SK-N-SH (cell line): Measurements from ENCODE around the gene FRMD4B. TPM values are rescaled to one million over a fixed set of nuclear protein-coding genes. Genes with fewer than 3 reads are reported as not detected.

Experiments used
- CTCF ChIA-PET: fragments of 300-600, 350-600 bp; formaldehyde crosslinking; extraction: SDS; loops from one replicate; lab custom pipeline; 2021; lab: Yijun Ruan, JAX
- POLR2A ChIA-PET: fragments of 350-600 bp; sonication (Branson Sonifier 250); formaldehyde crosslinking; extraction: SDS; loops from one replicate; lab custom pipeline; 2020; ENCODE audit warnings: antibody characterized with exemption, inconsistent platforms; lab: Yijun Ruan, JAX
- DNase-seq: peaks from one replicate; pipeline ENCODE4 v3.0.0; 2012
- H2AFZ ChIP-seq: fragments of 200-600 bp; sonication (generic); 2 replicates; pipeline ENCODE4 v1.8.1; 2016; ENCODE audit warnings: antibody characterized with exemption, mild to moderate bottlenecking, low read depth
- H3F3A ChIP-seq: fragments of 200-600 bp; sonication (generic); replicated peaks from 2 replicates; pipeline ENCODE3; 2016; ENCODE audit warnings: antibody characterized with exemption, mild to moderate bottlenecking; ENCODE audit not compliant: insufficient read depth
- H3K27ac ChIP-seq, 2 experiments: fragments of 200-500 bp in 1 of 2; fragments of 200-600 bp in 1 of 2; sonication (Bioruptor generic) in 1 of 2; sonication (generic), shearing (Covaris generic) in 1 of 2; 2 replicates each; pipeline versions ENCODE4 v1.5.1 to v1.6.1; 2014 to 2016; ENCODE audit warnings: low read depth in 2 of 2, inconsistent platforms in 1 of 2, low read length in 1 of 2, mild to moderate bottlenecking in 1 of 2, mixed read lengths in 1 of 2
- H3K27me3 ChIP-seq: fragments of 200-600 bp; sonication (generic), shearing (Covaris generic); 2 replicates; pipeline ENCODE4 v1.6.1; 2016; ENCODE audit warnings: mixed run types; ENCODE audit not compliant: insufficient read depth
- H3K36me3 ChIP-seq, 2 experiments: fragments of 200-500 bp in 1 of 2; fragments of 200-600 bp in 1 of 2; sonication (Bioruptor generic) in 1 of 2; sonication (generic) in 1 of 2; replicated peaks in 1 of 2; 2 replicates each; pipeline versions ENCODE3 to v1.5.1; 2014 to 2016; ENCODE audit warnings: low read length in 1 of 2, mild to moderate bottlenecking in 1 of 2; ENCODE audit not compliant: insufficient read depth in 2 of 2, control insufficient read depth in 1 of 2
- H3K4me1 ChIP-seq, 2 experiments: fragments of 200-500 bp in 1 of 2; fragments of 200-600 bp in 1 of 2; sonication (Bioruptor generic) in 1 of 2; sonication (generic), shearing (Covaris generic) in 1 of 2; 2 replicates each; pipeline versions ENCODE4 v1.5.1 to v1.6.1; 2014 to 2016; ENCODE audit warnings: low read depth in 1 of 2, low read length in 1 of 2, mixed run types in 1 of 2; ENCODE audit not compliant: insufficient read depth in 2 of 2, control insufficient read depth in 1 of 2
- H3K4me2 ChIP-seq: fragments of 200-600 bp; sonication (generic), shearing (Covaris generic); 2 replicates; pipeline ENCODE4 v1.6.1; 2017; ENCODE audit warnings: mixed run types
- H3K4me3 ChIP-seq, 2 experiments: fragments of 200-500 bp in 1 of 2; fragments of 200-600 bp in 1 of 2; sonication (Bioruptor generic) in 1 of 2; sonication (generic), shearing (Covaris generic) in 1 of 2; 2 replicates each; pipeline versions ENCODE4 v1.5.1 to v1.8.1; 2014 to 2016; ENCODE audit warnings: low read depth in 2 of 2, inconsistent platforms in 1 of 2, low read length in 1 of 2, mild to moderate bottlenecking in 1 of 2, mixed read lengths in 1 of 2, moderate library complexity in 1 of 2
- H3K79me2 ChIP-seq: fragments of 200-600 bp; sonication (generic); 2 replicates; pipeline ENCODE4 v1.8.1; 2017; ENCODE audit warnings: mild to moderate bottlenecking; ENCODE audit not compliant: insufficient read depth
- H3K9ac ChIP-seq: fragments of 200-600 bp; sonication (generic); 2 replicates; pipeline ENCODE4 v1.6.1; 2017; ENCODE audit warnings: mixed run types
- H3K9me2 ChIP-seq: fragments of 200-600 bp; sonication (generic); 2 replicates; pipeline ENCODE4 v1.6.1; 2017; ENCODE audit warnings: mixed run types
- H3K9me3 ChIP-seq: fragments of 200-600 bp; sonication (generic); 2 replicates; pipeline ENCODE4 v1.6.1; 2017; ENCODE audit warnings: mixed run types, mild to moderate bottlenecking, moderate library complexity
- H4K20me1 ChIP-seq: fragments of 200-600 bp; sonication (generic); 2 replicates; pipeline ENCODE4 v1.6.1; 2017; ENCODE audit warnings: mild to moderate bottlenecking, mixed run types; ENCODE audit not compliant: insufficient read depth
- CHD2 ChIP-seq: fragments of 150-350 bp; IDR thresholded peaks from 2 replicates; pipeline ENCODE4 v1.6.1; 2018; ENCODE audit warnings: low read length; ENCODE audit not compliant: partially characterized antibody
- ELF1 ChIP-seq: IDR thresholded peaks from 2 replicates; pipeline ENCODE4 v1.4.0; 2012
- EP300 ChIP-seq, 2 experiments: IDR thresholded peaks; 2 replicates each; pipeline versions ENCODE4 v1.4.0 to v1.6.1; 2012; ENCODE audit warnings: borderline replicate concordance in 1 of 2, low read depth in 1 of 2, low read length in 1 of 2
- FOXJ3 ChIP-seq: sonication (generic); formaldehyde crosslinking; IDR thresholded peaks from 2 replicates; pipeline ENCODE4 v1.5.1; 2020; ENCODE audit warnings: mild to moderate bottlenecking, missing genetic modification reagents
- IRF3 ChIP-seq: fragments of 150-350 bp; IDR thresholded peaks from 2 replicates; pipeline ENCODE4 v1.6.1; 2016; ENCODE audit warnings: mild to moderate bottlenecking, low read depth, low read length
- JUND ChIP-seq: IDR thresholded peaks from 2 replicates; pipeline ENCODE4 v1.4.0; 2012
- MEF2A ChIP-seq: IDR thresholded peaks from 2 replicates; pipeline ENCODE4 v1.4.0; 2012; ENCODE audit warnings: low read depth, borderline replicate concordance
- NFIC ChIP-seq: IDR thresholded peaks from 2 replicates; pipeline ENCODE4 v1.4.0; 2012; ENCODE audit warnings: borderline replicate concordance
- NRF1 ChIP-seq: IDR thresholded peaks from 2 replicates; pipeline ENCODE4 v1.6.1; 2012; ENCODE audit warnings: low read depth, mild to moderate bottlenecking, low read length
- PBX3 ChIP-seq: IDR thresholded peaks from 2 replicates; pipeline ENCODE4; 2012
- POLR2AphosphoS5 ChIP-seq: IDR thresholded peaks from 2 replicates; pipeline ENCODE4 v1.6.1; 2012; ENCODE audit warnings: low read depth, low read length
- RAD21 ChIP-seq: IDR thresholded peaks from 2 replicates; pipeline ENCODE4 v1.6.1; 2012; ENCODE audit warnings: mild to moderate bottlenecking, low read length
- REST ChIP-seq: IDR thresholded peaks from 2 replicates; pipeline ENCODE4 v1.6.1; 2012; ENCODE audit warnings: mild to moderate bottlenecking, low read depth, low read length, moderate library complexity
- TEAD4 ChIP-seq: IDR thresholded peaks from 2 replicates; pipeline ENCODE4 v1.4.0; 2012; ENCODE audit warnings: mild to moderate bottlenecking, borderline replicate concordance; ENCODE audit not compliant: insufficient read depth
- USF1 ChIP-seq: IDR thresholded peaks from 2 replicates; pipeline ENCODE4 v1.4.0; 2012; ENCODE audit warnings: low read depth, borderline replicate concordance
- ZBTB33 ChIP-seq: IDR thresholded peaks from 2 replicates; pipeline ENCODE4 v1.4.0; 2012; ENCODE audit warnings: low read depth, borderline replicate concordance
- WGBS: methylation state at CpG from one replicate; pipeline ENCODE4 v1.1.6; 2017; ENCODE audit warnings: low lambda C conversion rate; 5-methylcytosine and 5-hydroxymethylcytosine counted together
- polyA plus RNA-seq, 3 experiments: library from polyadenylated mRNA; depleted of rRNA; stranded (reverse); fragments of >200 nt; gene quantifications; 2 replicates each; pipeline ENCODE4 v1.2.3, GENCODE V29; 2012

FRMD4B gene
- polyA plus RNA-seq, 1 of the 3 experiments (the other 2 are of a cell fraction) = 0.53 TPM

- no peak overlapping the region for H3K27ac ChIP-seq
- no peaks in the 10 kb centered on the region for H4K20me1 ChIP-seq
- no peak overlapping the region for H3K4me3 ChIP-seq
- TF ChIP-seq NFIC (no peak), FOXJ3 (no peak), RAD21 (no peak), MEF2A (no peak), ELF1 (no peak), CHD2 (no peak), PBX3 (no peak)
- H3F3A ChIP-seq = peaks cover 4% of the 10 kb centered on the region
- POLR2A ChIA-PET = no interaction called here
- H3K27me3 ChIP-seq = no peaks in the 10 kb centered on the region
- no peaks in the 10 kb centered on the region for H3K36me3 ChIP-seq
- H3K4me2 ChIP-seq = no peak overlapping the region
- no peak overlapping the region for H2AFZ ChIP-seq
- 77% methylated on average over 3 of the region's 3 CpGs for WGBS
- no peaks in the 10 kb centered on the region for H3K4me1 ChIP-seq
- H3K9me3 ChIP-seq = no peaks in the 10 kb centered on the region
- H3K9me2 ChIP-seq = no peaks in the 10 kb centered on the region
- H3K9ac ChIP-seq = no peak overlapping the region
- H3K79me2 ChIP-seq = peaks cover 10% of the 10 kb centered on the region; the same call in 1 of the 2 replicates
- CTCF ChIA-PET = interaction anchor here (2.0 kb wide), 1 partner anchor 8 kb away, joined by 7 read pairs; the partner anchor contains the start of gene FRMD4B
- DNase-seq = no peak
These were observed 7.6 kb downstream of the FRMD4B start for GRCh38 chr3:69378112-69378802.

GRCh38 chr3:69377262-69377661, 8.6 kb downstream of the FRMD4B start:
- Histone ChIP-seq H4K20me1 (no peaks in the 10 kb centered on the region), H3K4me2 (no peak overlapping the region), H3F3A (peaks cover 4% of the 10 kb centered on the region), H3K79me2 (peaks cover 7% of the 10 kb centered on the region; the same call in 1 of the 2 replicates), H3K9me2 (no peaks in the 10 kb centered on the region), H3K27me3 (no peaks in the 10 kb centered on the region), H3K9me3 (no peaks in the 10 kb centered on the region), H3K27ac (peak overlapping the region in 1 of 2 experiments; percentile 63; a peak in 1 of 4 replicates), H3K36me3 (no peaks in the 10 kb centered on the region), H2AFZ (no peak overlapping the region), H3K4me1 (no peaks in the 10 kb centered on the region), H3K4me3 (no peak overlapping the region), H3K9ac (no peak overlapping the region)
- ChIA-PET CTCF (interaction anchor here (0.6 to 2.0 kb wide), 5 partner anchors 9 to 71 kb away, joined by 3 to 7 read pairs (median 3); partner anchors contain the start of gene FRMD4B), POLR2A (no interaction called here)
- 95% methylated on average over 3 of the region's 3 CpGs for WGBS
- TF ChIP-seq REST (no peak), MEF2A (no peak), POLR2AphosphoS5 (no peak), USF1 (no peak), CHD2 (no peak), IRF3 (no peak), ELF1 (no peak), NRF1 (no peak), TEAD4 (no peak), JUND (no peak), EP300 (IDR thresholded peaks at IDR 0.05; ENCODE audit: borderline replicate concordance in 1 of 2, low read depth in 1 of 2, low read length in 1 of 2) (no peak), ZBTB33 (no peak), RAD21 (no peak), PBX3 (no peak)
- DNase-seq = no peak
